C4-2B (cell line): ENCODE measurements around the gene AHCYL1.

Experiments used
- ZFX ChIP-seq: fragments of 450-650 bp; IDR thresholded peaks from 2 replicates; pipeline ENCODE4 v1.6.1; 2017
- TF ChIP-seq, protein P1 (sequence below): fragments of 450-650 bp; conservative IDR thresholded peaks from 2 replicates; pipeline ENCODE4 v1.5.1; 2017; ENCODE audit warnings: mild to moderate bottlenecking

DNA sequence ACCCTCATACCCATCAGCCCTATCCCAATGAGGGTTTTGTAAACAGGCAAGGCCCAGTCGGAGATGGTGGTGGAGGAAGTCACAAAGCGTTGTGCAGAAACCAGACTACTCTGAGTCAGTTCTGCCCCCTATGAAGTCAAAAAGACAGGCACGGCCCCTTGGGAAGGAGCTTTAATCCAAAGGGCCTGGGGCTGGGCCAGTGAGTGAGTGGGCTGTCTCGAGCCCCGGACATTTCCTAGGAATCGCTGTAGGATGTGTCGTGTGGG, 442 bp upstream of the AHCYL1 start:
- TF ChIP-seq, protein P1, sequence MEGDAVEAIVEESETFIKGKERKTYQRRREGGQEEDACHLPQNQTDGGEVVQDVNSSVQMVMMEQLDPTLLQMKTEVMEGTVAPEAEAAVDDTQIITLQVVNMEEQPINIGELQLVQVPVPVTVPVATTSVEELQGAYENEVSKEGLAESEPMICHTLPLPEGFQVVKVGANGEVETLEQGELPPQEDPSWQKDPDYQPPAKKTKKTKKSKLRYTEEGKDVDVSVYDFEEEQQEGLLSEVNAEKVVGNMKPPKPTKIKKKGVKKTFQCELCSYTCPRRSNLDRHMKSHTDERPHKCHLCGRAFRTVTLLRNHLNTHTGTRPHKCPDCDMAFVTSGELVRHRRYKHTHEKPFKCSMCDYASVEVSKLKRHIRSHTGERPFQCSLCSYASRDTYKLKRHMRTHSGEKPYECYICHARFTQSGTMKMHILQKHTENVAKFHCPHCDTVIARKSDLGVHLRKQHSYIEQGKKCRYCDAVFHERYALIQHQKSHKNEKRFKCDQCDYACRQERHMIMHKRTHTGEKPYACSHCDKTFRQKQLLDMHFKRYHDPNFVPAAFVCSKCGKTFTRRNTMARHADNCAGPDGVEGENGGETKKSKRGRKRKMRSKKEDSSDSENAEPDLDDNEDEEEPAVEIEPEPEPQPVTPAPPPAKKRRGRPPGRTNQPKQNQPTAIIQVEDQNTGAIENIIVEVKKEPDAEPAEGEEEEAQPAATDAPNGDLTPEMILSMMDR = no peak
- TF ChIP-seq ZFX = no peak
